Measurements from ENCODE around the gene PRSS8.
A peak's percentile ranks its signal among the peaks of the same experiment; 100 is the strongest.
"Not testable (repeated sequence)": the region's sequence is repeated elsewhere in the genome, so short reads cannot be mapped to it uniquely, and the experiment has no call there.

Gene PRSS8

DNA sequence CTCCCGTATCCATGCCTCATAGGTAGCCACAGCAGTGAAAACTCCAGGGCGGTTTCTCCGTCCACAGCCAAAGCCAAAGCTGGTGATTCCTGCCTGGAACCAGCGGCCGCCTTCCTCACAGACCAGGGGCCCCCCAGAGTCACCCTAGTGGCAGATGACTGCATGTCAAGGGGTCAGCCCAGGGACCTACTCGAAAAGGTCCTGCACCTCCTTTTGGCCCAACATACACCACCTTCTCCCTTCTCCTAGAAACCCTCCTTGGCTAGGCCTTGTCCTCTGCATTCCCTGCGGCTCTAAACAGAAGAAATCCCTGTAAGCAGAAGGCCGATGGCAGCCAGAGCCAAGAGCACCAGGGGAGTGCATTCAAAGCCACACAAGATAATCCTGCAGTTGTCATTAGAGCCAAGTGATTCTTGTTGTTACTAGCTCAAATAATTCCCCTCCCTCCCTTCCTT is 8.2 kb upstream of the PRSS8 start:
- no peak for DNase-seq

DNA sequence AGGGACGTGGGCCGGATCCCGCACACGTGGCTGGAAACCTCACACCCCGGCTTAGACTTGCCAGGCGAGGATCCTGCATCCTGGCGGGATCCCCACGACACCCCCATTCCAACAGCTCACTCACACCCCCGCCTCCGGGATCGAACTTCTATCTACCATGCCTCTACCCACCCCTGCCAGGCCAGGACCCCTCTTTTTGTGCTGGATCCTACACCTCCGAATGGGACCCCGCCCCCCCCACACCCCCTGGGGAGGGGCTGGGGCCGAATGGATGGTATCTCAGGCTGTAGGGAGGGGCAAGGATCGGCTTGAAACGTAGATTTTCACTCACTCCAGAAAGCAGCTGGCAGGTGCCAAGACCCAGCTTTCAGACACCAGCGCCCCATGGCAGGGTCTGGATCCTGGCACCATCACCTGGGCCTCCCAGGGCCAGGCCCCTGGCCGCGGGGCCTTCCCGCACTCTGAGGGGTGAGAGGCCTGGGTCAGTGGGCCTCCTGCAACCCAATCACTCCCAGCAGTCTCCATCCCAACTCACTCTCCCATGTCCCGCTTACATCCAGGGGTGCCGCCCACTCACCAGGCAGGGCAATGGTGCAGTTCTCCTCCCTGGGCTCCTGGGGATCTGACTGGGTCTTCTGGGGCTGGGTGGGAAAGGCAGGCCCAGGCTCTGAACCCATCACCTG is 7.6 kb upstream of the PRSS8 start:
- no peak for DNase-seq

DNA sequence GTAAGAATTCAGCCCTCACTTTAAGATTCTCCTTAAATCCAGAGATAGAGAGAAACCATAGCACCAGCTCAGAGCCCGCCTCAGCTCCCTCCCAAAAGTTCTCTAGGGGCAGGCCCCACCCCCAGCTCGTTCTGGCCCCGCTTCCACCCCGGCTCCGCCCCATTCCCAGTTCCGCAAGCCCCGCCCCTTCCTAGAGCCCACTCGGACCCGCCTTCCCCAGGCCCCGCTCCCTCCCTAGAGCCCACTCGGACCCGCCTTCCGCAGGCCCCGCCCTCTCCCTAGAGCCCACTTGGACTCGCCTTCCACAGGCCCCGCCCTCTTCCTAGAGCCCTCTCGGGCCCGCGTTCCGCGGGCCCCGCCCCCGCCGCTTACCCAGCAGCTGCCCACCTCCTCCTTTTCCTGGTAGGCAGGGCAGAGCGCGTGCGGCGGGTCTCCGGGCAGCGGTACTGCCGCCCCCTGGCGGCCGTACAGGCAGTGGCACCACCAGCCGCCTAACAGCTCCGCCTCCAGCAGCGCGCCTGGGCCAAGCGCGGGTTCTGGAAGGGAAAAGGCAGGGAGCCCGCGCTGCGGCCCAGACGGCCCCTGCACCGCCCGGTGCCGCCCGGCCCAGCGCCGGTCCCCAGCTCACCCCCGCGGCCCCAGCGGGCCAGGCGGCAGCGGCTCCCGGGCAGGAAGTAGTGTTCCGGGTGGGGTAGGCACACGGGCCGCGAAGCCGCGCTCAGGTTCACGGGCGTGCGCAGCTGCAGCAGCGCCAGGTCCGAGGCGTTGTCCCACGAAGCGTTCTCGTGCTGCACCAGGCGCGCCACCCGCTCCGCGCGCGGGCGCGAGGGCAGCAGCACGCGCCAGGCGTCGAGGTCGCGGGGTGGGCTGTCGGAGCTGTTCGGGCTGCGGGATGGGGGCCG is 6.8 kb upstream of the PRSS8 start:
- DNase-seq, result peak; percentile 98

DNA sequence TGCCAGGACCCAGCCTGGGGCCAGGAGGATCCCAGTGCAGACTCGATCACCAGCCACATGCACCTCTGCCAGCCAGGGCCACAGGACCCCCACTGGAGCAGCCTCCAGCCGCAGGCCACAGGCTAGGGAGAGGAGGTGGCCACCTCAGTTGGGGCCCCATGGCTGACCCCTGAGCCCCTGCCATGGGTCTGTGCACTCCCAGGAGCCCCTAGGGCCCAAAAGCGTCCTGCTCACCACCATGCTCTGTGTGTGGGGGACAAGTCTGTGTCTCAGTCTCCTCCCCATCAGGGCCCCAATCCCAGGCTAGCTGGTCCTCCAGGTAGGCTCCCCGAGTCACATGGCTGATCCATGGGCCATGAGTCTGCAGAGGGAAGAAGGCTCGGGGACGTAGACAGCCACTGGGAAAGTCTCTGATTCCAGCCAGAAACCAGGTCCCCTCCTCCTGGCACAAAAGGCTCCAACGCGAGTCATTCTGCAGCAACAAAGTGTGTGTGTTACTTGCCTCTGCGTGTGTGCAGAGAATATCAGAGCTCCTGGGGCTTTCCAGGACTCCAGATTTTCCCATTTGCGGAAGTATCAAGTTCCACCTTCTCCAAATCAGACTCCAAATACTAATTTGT is 6.1 kb upstream of the PRSS8 start:
- no peak for DNase-seq

DNA sequence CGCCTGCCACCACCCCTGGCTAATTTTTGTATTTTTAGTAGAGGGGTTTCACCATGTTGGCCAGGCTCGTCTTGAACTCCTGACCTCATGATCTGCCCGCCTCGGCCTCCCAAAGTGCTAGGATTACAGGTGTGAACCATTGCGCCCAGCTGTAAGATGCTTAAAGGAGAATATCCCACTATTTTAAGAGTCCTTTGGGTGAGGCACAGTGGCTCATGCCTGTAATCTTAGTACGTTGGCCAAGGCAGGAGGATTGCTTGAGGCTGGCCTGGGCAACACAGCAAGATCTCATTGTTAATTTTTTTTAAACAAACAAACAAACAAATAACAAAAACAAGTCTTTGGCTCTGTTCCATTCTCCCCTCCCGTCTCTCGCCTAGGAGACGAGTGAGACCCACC is 5.5 kb upstream of the PRSS8 start:
- DNase-seq, result not testable (repeated sequence)

DNA sequence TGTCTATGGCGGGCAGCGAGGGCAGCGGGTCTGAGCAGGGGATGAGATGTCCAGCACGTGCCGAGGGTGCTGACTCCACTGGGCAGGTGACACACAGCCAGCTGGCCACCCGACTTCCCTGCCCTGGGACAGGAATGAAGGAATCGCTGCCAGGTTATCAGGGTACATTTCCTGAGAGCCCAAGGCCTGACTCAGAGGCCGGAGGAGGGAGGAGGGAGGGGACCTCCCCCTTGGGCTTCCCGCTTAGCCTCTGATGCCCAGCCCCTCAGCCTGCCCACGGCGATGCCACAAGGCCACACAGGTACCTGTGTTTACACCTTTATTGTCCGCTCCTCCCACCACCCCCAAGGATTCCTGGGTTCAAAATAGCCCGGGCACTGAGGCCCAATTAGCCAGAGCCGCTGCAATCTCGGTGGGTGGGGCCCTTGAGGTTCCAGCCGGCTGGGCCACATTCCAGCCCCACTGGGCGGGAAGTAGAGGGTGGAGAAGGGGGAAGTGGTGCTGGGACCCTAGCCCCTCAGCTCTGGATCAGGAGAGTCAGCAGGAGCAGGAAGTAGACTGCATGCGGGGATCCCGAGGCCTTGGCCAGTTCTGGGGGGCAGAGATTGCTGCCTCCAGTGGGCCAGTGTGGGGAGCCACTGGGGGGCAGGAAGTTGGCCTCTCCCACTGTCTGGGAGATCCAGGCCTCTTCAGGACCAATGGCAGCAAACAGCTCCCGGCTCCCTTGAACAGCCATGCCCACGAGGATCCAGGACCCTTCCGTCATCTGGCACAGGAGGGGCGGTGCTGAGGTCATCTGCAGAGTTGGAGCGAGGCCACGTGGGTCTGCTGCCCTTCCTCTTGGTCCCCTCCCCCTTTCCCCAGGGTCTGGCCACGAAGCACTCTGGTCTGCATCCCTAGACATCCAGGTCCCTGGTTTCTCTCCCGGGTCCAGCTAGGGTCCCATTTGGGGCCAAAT is 3.4 kb upstream of the PRSS8 start:
- DNase-seq, result no peak

DNA sequence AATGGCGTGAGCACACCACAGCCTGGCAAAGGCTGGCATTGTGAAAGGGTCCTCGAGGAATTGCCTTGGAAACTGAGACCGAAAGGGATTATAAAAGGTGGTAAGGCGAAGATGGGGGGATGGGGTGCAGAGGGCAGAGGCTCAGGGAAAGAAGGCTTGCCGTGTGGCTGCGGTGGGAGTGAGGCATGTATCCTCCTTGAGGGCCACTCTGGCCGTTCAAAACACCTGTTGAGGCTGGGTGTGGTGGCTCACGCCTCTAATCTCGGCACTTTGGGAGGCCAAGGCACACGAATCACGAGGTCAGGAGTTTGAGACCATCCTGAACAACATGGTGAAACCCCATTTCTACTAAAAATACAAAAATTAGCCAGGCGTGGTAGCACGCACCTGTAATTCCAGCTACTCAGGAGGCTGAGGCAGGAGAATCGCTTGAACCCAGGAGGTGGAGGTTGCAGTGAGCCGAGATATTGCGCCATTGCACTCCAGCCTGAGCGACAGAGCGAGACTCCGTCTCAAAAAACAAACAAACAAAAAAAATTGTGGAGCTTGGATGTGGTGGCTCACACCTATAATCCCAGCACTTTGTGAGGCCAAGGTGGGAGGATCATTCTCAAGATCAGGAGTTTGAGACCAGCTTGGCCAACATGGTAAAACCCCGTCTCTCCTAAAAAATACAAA is 1.4 kb upstream of the PRSS8 start:
- DNase-seq, result not testable (repeated sequence)

DNA sequence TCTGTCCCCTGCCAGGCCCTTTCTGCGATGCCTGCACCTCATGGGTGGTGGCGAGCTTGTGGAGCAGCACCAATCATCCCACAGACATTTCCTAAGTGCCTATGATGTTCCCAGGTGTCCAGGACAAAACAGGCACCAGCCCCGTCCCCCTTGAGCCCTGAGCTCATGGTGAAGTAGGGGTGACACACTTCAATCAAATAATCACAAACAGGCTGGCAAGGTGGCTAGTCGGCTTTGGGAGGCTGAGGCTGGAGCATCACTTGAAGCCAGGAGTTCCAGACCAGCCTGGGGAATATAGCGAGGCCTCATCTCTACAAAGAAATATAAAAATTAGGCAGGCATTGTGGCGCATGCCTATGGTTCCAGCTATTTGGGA is 748 bp upstream of the PRSS8 start:
- no peak for DNase-seq

DNA sequence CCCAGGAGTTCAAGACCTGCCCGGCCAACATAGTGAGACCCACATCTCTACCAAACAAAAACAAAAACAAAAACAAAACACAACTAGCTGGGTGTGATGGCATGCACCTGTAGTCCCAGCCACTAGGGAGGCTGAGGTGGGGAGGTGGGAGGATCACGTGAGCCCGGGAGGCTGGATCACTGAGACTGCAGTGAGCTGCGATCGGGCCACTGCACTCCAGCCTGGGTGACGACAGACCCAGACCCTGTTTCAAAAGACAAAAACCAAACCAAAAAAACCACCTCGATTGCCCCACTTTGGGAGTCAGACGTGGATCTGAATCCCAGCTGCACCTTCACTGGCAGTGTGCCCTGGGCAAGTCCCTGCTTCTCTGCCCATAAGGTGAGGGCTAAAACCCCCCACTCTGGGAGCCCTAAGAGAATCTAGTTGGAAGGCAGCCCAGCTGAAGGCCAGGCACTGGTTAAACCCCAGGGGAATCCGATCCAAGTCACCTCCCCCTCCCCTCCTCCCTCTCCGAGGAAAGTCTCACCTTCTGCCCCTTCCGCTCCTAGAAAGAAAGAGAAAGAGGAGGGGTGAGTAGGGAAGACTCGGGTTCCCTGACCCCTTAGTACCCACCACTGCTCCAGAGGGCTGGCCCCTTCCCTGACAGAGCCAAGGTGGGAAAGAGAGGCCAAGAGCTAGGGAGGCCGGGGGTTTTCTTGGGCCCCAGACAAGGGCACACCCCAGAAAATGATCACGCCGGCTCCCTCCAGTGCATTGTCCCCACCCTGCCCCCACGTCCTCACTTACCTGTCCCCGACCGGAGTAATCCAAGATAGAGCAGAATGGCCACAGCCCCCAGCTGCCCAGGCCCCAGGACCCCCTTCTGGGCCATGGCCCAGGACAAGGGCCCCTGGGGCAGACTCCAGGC is 647 bp downstream of the PRSS8 start:
- no peak for DNase-seq

DNA sequence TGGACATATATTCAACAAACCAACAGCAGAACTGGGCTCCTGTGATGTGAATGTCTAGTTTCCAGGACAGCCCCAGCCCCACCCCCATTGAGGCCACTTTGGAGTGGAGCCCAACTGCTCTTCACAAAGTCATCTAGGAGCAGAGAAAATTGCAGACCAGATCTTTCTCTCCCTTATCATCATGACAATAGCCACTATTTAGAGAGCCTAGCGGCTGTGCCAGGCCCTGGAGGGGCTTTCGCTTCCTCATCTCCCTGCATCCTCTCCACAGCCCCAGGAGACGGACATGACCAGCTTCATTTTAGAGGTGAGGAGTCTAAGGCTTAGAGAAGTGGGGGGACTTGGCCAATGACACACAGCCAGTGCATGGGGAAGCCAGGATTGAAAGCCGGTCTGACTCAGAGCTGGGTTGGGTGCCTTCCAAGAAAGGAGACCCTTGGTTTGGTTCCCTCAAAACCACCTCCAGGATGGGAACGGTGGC is 1.4 kb downstream of the PRSS8 start:
- peak; percentile 38 for DNase-seq

DNA sequence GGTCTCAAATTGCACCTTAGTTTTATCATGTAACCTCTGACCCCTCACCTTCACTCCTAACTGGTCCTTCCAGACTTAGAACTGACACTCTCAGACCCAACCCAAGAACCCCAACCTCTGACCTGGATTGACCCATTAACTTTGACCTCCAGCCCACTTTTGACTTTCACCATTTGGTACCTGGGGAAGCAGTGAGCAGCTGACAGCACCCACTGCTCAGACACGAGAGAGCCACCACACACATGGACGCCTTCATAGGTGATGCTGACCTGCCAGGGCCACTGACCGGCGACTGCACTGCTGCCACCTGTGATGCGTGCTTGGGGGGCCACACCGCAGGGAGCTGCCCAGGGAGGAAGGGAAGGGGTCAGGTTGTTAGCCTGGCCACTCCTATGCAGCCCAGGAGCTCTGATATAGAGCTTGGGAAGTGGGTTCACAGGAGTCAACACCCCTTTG is 2.5 kb downstream of the PRSS8 start:
- no peak for DNase-seq

DNA sequence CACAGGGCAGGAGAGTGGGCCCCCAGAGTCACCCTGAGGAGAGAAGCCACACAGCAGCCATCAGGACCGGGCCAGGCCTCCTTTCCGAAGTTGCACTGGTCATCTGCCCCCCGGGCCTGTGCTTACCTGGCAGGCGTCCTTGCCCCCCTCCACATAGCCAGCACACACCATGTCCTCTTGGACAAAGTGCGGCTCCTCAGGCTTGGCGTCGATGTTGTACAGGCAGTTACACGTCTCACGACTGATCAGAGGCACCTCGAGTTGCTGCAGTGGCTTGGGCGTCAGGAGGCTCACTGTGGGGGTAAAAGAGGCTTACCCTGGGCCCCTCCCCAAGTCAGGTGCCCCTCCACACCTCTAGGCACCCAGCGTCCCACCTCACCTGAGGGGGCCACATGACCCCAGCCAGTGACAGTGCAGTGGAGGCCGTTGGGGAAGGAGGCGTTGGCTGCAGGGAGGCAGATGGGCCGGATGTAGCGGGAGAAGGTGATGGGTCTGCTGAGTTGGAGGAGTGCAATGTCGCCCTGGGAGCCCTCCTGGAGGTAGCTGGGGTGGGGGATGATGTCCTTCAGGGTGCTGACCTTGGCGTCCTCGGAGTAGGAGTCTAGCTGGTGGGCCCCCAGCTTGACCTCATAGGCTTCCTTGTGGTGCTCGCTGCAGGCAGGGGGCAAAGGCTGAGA is 3.1 kb downstream of the PRSS8 start:
- no peak for DNase-seq

DNA sequence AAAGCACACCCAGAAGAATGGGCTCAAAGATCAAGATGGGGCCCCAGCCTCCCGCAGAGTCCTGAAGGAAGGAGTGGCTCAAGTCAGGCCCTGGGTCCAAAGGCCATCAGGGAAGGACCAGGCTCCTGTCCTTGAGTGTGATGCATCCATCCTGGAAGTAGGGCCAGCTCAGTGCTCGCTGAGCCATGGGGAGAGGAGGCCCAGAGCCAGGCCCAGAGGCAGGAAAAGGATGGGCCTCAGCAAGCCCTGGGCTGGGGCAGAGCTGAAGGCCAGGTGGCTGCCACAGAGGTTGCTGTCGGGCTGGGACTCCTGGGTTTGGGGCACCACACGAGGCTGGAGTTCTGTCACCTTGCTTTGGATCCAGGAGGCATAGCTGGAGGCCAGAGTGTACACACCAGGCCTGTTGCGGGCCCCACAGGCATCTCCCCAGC is 3.7 kb downstream of the PRSS8 start:
- DNase-seq, result no peak

DNA sequence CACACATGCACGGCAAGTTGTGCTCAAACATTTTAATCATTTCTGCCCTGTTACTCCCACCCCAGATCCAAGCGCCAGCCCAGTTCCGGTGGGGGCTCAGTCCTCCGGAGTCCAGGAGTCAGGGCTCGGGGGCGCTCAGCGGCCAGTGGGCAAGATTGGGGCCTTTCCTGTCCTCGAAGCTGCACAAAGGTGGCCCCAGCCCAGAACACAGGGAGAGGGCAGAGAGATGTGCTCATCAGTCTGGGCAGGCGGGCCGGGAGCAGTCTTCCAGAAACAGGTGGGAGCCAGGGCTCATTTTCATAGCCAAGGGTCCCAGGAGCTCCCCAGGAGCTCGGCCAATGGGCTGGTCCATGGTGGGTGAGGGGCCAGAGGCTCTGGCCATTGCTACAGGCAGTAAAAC is 4.1 kb downstream of the PRSS8 start:
- DNase-seq, result no peak

DNA sequence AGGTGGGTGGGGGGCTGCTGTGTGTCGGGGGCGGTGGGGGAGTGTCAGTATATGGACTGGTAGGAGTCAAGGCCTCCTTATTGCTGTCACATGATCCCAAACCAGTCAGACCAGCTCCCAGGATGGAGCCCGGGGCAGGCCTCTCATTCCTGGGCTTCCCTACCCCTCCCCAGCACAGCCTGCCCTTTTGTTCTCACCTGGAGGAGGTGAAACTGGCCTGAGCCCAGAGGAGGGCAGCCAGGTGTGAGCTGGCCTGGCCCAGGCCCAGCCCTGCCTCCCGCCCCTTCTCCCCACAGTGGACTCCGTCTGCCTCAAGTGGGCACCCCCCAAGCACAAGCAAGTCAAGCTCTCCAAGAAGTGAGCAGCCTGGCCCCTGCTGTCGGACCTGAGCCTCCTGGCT is 4.6 kb downstream of the PRSS8 start:
- DNase-seq, result no peak

DNA sequence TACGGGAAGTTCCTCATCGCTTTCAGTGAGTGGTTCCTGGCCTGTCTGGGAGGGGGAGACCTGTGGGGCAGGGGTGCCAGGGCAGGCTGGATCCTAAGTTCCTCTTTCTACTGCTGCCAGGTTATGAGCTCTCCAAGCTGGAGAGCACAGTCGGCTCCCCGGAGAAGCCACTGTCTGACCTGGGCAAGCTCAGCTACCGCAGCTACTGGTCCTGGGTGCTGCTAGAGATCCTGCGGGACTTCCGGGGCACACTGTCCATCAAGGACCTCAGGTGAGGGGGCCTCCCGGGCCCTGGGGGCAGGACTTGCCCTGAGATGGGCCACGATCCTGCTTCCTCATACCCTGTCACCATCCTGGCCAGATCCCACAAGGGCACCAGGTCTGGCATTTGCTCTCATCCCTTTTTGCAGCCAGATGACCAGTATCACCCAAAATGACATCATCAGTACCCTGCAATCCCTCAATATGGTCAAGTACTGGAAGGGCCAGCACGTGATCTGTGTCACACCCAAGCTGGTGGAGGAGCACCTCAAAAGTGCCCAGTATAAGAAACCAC is 5.1 kb downstream of the PRSS8 start:
- DNase-seq, result peak; percentile 80

DNA sequence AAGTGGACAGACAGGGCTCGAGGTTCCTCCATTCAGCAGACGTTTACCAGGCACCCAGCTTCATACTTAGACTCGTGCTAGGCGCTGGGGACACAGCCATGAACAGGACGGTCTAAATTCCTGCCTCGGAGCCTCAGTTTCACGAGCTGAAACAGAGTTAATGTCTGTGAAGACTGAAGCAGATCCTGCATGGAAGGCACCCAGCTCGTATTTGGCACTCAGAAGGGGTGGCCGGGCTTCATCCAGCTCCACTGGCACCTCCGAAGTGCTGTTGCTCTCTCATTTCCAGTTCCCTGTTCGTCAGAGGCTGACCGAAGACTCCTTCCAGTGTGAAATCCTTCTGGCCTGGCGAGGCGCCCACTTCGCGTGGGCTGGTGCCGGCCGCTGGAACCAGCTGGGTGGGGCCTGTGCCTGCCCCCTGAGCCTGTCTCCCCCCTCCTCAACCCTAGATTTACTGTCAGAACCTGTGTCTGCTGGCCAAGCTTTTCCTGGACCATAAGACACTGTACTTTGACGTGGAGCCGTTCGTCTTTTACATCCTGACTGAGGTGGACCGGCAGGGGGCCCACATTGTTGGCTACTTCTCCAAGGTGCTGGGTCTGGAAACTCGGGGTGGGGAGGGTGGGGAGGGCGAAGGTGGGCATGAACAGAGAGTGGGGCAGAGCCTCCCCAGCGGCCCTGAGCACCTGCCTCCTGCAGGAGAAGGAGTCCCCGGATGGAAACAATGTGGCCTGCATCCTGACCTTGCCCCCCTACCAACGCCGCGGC is 5.8 kb downstream of the PRSS8 start:
- DNase-seq, result peak; percentile 83

DNA sequence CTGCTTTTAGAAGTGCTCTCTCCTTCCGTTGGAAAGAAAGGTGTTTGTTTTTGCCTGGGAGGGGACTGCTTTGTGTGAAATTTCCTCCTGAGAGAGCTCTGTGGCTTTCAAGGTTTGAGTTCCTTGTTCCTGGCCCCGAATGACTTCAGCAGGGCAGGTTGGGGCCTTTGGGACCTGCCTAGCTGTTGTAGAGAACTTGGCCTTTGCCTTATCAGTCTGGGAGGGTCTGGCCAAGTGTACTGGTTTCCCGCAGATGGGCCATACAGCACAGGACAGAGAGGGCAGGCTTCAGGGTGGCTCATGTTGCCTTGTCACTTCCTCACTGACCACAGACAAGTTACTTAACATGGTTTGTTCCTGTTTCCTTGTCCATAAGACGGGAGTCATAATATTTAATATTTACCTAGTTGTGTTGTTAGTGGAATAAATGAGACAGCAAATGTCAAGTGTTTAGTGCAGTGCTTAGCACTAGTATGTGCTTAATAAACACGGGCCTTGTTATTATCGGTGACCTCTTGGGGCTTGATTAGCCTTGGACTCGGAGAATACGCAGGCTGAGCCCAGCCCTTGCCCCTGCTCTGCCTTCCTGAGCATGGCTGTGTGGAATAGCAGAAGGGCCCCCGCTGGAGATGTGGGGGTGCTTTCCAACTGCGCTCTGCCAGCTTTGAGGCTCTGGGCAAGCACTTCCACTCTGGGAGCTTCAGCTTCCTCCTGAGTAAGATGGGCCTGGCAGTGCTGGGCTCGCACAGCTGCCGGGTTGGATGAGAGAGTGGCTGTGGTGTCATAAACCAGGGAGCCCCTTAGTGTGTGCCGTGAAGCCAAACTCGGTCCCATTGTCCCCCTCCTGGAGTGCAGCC is 6.6 kb downstream of the PRSS8 start:
- DNase-seq, result peak; percentile 93
